K562 (cell line): ENCODE measurements around the gene TNPO3. TPM values are rescaled to one million over a fixed set of nuclear protein-coding genes. Genes with fewer than 3 reads are reported as not detected.

Experiments
- BACH1 ChIP-seq: fragments of 200-800 bp; sonication (Bioruptor generic); IDR thresholded peaks from 2 replicates; pipeline ENCODE4 v1.6.1; 2016; ENCODE audit warnings: missing genetic modification characterization, missing compliant biosample characterization
- C11orf30 ChIP-seq: fragments of 450-650 bp; IDR thresholded peaks from 2 replicates; pipeline ENCODE4 v1.6.1; 2016; ENCODE audit warnings: low read depth, mild to moderate bottlenecking
- CHCHD3 ChIP-seq: fragments of 250-450 bp; sonication (Bioruptor Pico); IDR thresholded peaks from 2 replicates; pipeline ENCODE4 v2.1.2; 2022; ENCODE audit warnings: mild to moderate bottlenecking
- CHD1 ChIP-seq: fragments of 200-600 bp; sonication (generic); IDR thresholded peaks from one replicate; pipeline ENCODE4 v1.6.1; 2012; ENCODE audit warnings: mild to moderate bottlenecking, moderate library complexity, low read length, inconsistent platforms
- ETS2 ChIP-seq: IDR thresholded peaks from 2 replicates; pipeline ENCODE4 v1.6.1; 2016; ENCODE audit warnings: borderline replicate concordance, missing genetic modification characterization, mild to moderate bottlenecking, moderate library complexity, missing compliant biosample characterization; ENCODE audit not compliant: poor library complexity, severe bottlenecking
- NR4A1 ChIP-seq, 2 experiments: fragments of 250-450 bp in 1 of 2; fragments of 450-650 bp in 1 of 2; sonication (Bioruptor Pico) in 1 of 2; IDR thresholded peaks; 2 replicates each; pipeline versions ENCODE4 v1.4.0 to v1.6.1; 2016 to 2020; ENCODE audit warnings: mild to moderate bottlenecking in 2 of 2, missing compliant biosample characterization in 1 of 2, missing genetic modification characterization in 1 of 2, moderate library complexity in 1 of 2
- SOX6 ChIP-seq: fragments of 450-650 bp; IDR thresholded peaks from 2 replicates; pipeline ENCODE4 v1.6.1; 2014; ENCODE audit warnings: mild to moderate bottlenecking
- SREBF2 ChIP-seq: sonication (generic); formaldehyde crosslinking; IDR thresholded peaks from 2 replicates; pipeline ENCODE4 v1.4.0; 2020; ENCODE audit warnings: mild to moderate bottlenecking, missing genetic modification reagents
- SRSF9 ChIP-seq: fragments of 200-400 bp; formaldehyde crosslinking; IDR thresholded peaks from 2 replicates; pipeline ENCODE4 v1.6.1; 2017; ENCODE audit warnings: low read depth, low read length, borderline replicate concordance
- THAP7 ChIP-seq: fragments of 250-450 bp; sonication (Bioruptor Pico); IDR thresholded peaks from 2 replicates; pipeline ENCODE4 v1.5.0; 2021
- YBX1 ChIP-seq: fragments of 450-650 bp; IDR thresholded peaks from 2 replicates; pipeline ENCODE4 v1.7.1; 2016; ENCODE audit warnings: mild to moderate bottlenecking
- ZNF778 ChIP-seq: fragments of 450-650 bp; formaldehyde crosslinking; IDR thresholded peaks from 2 replicates; pipeline ENCODE4 v1.4.0; 2020; ENCODE audit warnings: mild to moderate bottlenecking, moderate library complexity
- ZSCAN32 ChIP-seq: fragments of 450-650 bp; formaldehyde crosslinking; IDR thresholded peaks from 2 replicates; pipeline ENCODE4 v1.4.0; 2020; ENCODE audit warnings: mild to moderate bottlenecking, moderate library complexity
- polyA plus RNA-seq, 8 experiments: library from polyadenylated mRNA; depleted of rRNA in 4 of 8; stranded (reverse) in 5 of 8; unstranded in 3 of 8; fragments of >200 nt; fragmentation: Nextera tagmentation in 2 of 8; fragmentation: Illumina TruSeq in 1 of 8; extraction: Ambion mirVana in 2 of 8; extraction: Trizol in 1 of 8; gene quantifications; 2 replicates each; pipeline versions ENCODE4 v1.2.1 to v1.2.3, GENCODE V29; 2011 to 2014; ENCODE audit warnings: inconsistent platforms in 1 of 8, missing spikeins in 1 of 8
- total RNA-seq, 7 experiments: library from RNA; depleted of rRNA in 6 of 7; stranded (reverse); fragments of >200 nt in 6 of 7; fragmentation: Illumina TruSeq in 2 of 7; extraction: Trizol in 2 of 7; gene quantifications; 2 replicates each; pipeline versions ENCODE4 v1.2.1 to v1.2.3, GENCODE V29; 2011 to 2021; ENCODE audit warnings: low replicate concordance in 1 of 7
- TF ChIP-seq, protein P1 (sequence below), 2 experiments: fragments of 450-650 bp in 1 of 2; sonication (generic) in 1 of 2; formaldehyde crosslinking in 1 of 2; IDR thresholded peaks; 2 replicates each; pipeline versions ENCODE4 v1.7.1 to v1.9.0; 2016 to 2022; ENCODE audit warnings: inconsistent platforms in 1 of 2, mild to moderate bottlenecking in 1 of 2, missing genetic modification reagents in 1 of 2
- TF ChIP-seq, protein P2 (sequence below): fragments of 200-800 bp; sonication (Bioruptor generic); IDR thresholded peaks from 2 replicates; pipeline ENCODE4 v1.6.1; 2017; ENCODE audit warnings: missing genetic modification characterization, missing compliant biosample characterization

Gene TNPO3
- total and polyA plus RNA-seq, 9 of the 15 experiments (the other 6 are each of a cell fraction or from before 2014, with no cell fraction given): 35.8 to 125 (median 110) TPM

DNA sequence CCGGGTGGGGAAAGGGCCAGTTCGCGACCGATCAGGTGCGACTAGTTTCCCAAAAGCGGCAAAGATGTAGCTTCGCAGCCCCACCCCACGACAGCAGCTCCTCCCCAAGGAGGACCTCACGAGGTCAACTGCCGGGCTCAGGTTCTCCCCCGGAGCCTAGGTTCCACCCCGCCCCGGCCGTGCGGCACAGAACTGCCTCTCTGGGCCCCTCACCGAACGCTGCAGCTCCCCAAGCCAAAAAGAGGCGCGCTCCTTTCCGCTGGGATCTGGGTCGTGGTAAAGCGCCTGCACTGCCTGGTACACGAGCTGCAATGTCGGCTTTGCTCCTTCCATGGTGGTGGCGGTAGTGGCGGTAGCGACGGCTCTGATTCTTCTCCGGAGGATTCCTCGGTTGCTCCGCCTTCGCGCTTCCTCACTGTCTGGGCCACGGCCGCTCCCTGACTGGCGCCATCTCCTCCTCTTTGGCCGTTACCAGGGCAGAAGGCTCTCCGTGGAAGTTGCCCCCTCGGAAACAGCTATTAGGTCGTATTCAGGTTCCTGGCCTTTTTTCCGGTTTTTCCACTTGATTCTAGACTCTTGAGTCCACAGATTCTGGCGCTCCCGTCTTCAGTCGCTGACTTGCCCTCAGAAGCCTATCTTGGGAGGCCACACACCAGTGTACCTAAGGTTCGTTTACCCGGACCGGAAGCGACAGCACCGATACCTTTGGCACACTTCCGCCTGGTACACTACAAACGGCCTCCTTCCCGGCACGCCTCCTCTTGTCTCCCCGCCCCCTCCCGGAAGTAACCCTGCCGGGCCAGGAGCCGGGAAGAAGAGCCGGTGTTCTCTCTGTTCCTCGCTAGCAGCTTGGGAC, at the start of gene TNPO3 (continued):
- TF ChIP-seq, protein P1, sequence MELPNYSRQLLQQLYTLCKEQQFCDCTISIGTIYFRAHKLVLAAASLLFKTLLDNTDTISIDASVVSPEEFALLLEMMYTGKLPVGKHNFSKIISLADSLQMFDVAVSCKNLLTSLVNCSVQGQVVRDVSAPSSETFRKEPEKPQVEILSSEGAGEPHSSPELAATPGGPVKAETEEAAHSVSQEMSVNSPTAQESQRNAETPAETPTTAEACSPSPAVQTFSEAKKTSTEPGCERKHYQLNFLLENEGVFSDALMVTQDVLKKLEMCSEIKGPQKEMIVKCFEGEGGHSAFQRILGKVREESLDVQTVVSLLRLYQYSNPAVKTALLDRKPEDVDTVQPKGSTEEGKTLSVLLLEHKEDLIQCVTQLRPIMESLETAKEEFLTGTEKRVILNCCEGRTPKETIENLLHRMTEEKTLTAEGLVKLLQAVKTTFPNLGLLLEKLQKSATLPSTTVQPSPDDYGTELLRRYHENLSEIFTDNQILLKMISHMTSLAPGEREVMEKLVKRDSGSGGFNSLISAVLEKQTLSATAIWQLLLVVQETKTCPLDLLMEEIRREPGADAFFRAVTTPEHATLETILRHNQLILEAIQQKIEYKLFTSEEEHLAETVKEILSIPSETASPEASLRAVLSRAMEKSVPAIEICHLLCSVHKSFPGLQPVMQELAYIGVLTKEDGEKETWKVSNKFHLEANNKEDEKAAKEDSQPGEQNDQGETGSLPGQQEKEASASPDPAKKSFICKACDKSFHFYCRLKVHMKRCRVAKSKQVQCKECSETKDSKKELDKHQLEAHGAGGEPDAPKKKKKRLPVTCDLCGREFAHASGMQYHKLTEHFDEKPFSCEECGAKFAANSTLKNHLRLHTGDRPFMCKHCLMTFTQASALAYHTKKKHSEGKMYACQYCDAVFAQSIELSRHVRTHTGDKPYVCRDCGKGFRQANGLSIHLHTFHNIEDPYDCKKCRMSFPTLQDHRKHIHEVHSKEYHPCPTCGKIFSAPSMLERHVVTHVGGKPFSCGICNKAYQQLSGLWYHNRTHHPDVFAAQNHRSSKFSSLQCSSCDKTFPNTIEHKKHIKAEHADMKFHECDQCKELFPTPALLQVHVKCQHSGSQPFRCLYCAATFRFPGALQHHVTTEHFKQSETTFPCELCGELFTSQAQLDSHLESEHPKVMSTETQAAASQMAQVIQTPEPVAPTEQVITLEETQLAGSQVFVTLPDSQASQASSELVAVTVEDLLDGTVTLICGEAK (IDR thresholded peaks at IDR 0.05): peak; percentile 100
- TF ChIP-seq, protein P1 (CRISPR knock-in tag; IDR thresholded peaks at IDR 0.05): 0 out of 2 replicates have a peak, but pooled peaks have one; percentile 30
- TF ChIP-seq THAP7 (CRISPR knock-in tag) (peak; percentile 97), ZNF778 (CRISPR knock-in tag) (no peak), C11orf30 (peak; percentile 99), SRSF9 (no peak), YBX1 (no peak), CHCHD3 (CRISPR knock-in tag) (peak; percentile 88), SREBF2 (CRISPR knock-in tag) (peak; percentile 57), NR4A1 (CRISPR knock-in tag; IDR thresholded peaks at IDR 0.05) (peak; percentile 85; the same call in 1 of the 2 replicates), NR4A1 (tag; IDR thresholded peaks at IDR 0.05) (peak; percentile 89), ETS2 (tag) (peak; percentile 87), SOX6 (peak; percentile 85; the same call in 1 of the 2 replicates), ZSCAN32 (CRISPR knock-in tag) (peak; percentile 68), BACH1 (tag) (no peak), CHD1 (peak; percentile 100)
- TF ChIP-seq, protein P2, sequence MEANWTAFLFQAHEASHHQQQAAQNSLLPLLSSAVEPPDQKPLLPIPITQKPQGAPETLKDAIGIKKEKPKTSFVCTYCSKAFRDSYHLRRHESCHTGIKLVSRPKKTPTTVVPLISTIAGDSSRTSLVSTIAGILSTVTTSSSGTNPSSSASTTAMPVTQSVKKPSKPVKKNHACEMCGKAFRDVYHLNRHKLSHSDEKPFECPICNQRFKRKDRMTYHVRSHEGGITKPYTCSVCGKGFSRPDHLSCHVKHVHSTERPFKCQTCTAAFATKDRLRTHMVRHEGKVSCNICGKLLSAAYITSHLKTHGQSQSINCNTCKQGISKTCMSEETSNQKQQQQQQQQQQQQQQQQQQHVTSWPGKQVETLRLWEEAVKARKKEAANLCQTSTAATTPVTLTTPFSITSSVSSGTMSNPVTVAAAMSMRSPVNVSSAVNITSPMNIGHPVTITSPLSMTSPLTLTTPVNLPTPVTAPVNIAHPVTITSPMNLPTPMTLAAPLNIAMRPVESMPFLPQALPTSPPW (CRISPR knock-in tag): peak; percentile 61
